Hepatocyte (in vitro differentiated cells): ENCODE data around the gene KIF6.

Experiments
- EZH2phosphoT487 ChIP-seq: fragments of 200-600 bp; sonication (generic); IDR thresholded peaks from one replicate; pipeline ENCODE4 v1.6.1; 2018; ENCODE audit warnings: antibody characterized with exemption, mild to moderate bottlenecking, low read depth, moderate library complexity; ENCODE audit not compliant: unreplicated experiment, severe bottlenecking
- TF ChIP-seq, protein P1 (sequence below): fragments of 200-600 bp; sonication (generic); IDR thresholded peaks from 2 replicates; pipeline ENCODE4 v1.5.1; 2016; ENCODE audit warnings: antibody characterized with exemption, mild to moderate bottlenecking; ENCODE audit not compliant: poor library complexity

- TF ChIP-seq, protein P1, sequence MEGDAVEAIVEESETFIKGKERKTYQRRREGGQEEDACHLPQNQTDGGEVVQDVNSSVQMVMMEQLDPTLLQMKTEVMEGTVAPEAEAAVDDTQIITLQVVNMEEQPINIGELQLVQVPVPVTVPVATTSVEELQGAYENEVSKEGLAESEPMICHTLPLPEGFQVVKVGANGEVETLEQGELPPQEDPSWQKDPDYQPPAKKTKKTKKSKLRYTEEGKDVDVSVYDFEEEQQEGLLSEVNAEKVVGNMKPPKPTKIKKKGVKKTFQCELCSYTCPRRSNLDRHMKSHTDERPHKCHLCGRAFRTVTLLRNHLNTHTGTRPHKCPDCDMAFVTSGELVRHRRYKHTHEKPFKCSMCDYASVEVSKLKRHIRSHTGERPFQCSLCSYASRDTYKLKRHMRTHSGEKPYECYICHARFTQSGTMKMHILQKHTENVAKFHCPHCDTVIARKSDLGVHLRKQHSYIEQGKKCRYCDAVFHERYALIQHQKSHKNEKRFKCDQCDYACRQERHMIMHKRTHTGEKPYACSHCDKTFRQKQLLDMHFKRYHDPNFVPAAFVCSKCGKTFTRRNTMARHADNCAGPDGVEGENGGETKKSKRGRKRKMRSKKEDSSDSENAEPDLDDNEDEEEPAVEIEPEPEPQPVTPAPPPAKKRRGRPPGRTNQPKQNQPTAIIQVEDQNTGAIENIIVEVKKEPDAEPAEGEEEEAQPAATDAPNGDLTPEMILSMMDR: no peak
- no peak for TF ChIP-seq EZH2phosphoT487
Measured at GRCh38 chr6:39515006-39515405, 210.2 kb downstream of the KIF6 start.
